Inflammatory macrophage (primary cell): ENCODE measurements around the gene GUCA1C.

Source experiments
- DNase-seq, 2 donors: peaks; one replicate each; pipeline ENCODE4 v3.0.0-alpha.2; 2020 to 2022
- total RNA-seq, 18 experiments: gene quantifications; one replicate each; lab custom pipeline; 2026; ENCODE audit warnings: mixed read lengths in 6 of 18, inconsistent platforms in 2 of 18; lab: John Stamatoyannopoulos, UW

The GUCA1C gene
- total RNA-seq: 0 to 0.06 (median 0) reads per million in 18 experiments

DNA sequence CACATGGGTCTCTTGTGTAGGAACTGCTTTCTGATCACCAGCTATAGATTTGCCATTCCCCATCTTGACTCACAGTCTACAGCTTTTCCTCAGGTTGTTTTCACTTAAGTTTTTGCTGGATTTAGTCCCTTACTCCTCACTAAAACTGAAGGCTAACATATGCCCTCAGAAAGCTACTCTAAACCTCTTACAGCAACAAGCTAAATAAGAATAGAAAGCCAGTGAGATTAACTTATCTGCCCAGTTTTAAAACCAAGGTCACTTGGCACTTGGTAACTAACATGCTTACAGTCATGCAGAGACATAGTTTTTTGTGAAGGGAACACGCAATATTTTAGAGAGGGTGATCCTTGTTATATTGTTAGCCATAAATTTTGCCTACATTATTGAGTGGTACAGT is at the start of gene GUCA1C:
Gene GUCA1C, minus strand, starts transcription at position 180 of the 400 bp plus-strand sequence. Its CDS starts 117 bp downstream, at position 63.
- no peak for DNase-seq

DNA sequence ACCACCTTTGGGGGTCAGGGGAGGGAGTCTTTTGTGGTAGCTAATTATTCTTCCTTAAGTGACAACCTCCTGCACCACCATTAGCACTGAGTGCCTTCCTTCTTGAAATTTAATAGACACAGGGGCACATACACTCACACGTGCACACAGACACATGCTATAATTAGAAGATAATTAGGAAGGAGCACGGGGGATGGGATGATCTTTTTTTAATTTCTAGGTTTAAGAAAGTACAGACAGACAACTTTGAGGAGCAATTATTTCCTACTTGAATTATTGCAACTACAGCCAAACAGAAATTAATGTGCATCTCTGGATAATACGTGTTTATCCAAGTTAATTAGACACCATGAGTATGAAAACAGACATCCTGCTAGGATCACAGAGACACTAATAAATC is 44.8 kb upstream of the GUCA1C start:
- DNase-seq: no peak

DNA sequence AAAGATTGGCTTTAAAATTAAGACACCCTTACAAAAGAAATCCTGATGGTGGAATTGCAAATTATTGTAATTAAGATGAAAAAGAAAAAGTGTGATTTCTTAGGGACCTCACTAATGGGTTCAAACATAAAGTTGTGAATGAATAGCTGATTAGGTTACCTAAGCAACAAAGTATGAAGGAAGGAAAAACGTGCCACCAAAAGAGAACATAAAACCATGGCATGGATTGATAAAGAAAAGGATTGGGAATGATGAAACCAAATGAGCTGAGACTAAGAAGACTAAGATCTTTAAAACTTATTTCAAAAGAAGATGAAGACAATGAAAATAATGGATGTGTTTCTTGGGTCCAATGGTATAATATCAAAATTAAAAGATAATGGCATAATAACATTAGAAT is 32.2 kb upstream of the GUCA1C start:
- DNase-seq: no peak

DNA sequence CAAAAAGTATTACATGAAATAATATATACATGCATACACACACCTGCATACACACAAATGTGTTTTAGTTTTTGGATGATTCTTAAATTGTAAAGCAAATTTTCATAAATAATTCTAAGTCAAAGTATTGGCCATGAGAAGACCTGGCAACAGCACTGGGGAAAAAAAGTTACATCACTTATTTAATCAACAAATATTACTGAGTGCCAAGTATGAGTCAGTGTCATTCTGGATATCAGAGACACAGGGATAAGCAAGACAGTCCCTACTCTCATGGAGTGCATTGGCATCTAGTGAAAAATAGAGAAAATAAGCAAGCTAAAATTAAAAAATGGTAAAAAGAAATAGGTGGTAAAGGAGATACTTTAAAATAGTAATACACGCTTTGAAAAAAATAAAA is 29.4 kb upstream of the GUCA1C start:
- DNase-seq: no peak

DNA sequence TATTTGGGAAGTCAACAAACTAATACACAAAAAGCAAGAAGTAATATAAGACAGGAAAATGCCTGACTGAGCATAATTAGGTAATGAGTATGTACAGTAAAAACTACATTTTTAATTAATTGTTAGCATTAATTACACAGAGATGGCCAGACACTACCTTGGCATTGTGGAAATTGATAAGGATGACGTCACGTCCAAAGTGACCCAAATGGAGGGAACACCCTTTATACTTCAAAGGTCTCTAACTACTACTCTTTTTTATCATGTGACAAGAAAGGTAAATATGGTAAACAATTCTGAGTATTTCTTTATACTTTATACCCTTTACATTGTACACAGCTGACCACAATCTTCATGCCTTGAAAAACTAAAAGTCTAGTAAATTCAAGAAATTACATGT is 22.4 kb upstream of the GUCA1C start:
- no peak for DNase-seq

- DNase-seq: no peak
Observed at GRCh38 chr3:108973019-108973418, 19.3 kb upstream of the GUCA1C start.

GRCh38 chr3:108972482-108972881 is 18.8 kb upstream of the GUCA1C start:
- DNase-seq: no peak

- no peak for DNase-seq
Observed at GRCh38 chr3:108970561-108970960, 16.9 kb upstream of the GUCA1C start.

GRCh38 chr3:108966773-108967172 is 13.1 kb upstream of the GUCA1C start:
- no peak for DNase-seq

GRCh38 chr3:108959017-108959416 is 5.3 kb upstream of the GUCA1C start:
- DNase-seq: no peak

GRCh38 chr3:108953210-108953609 is 469 bp downstream of the GUCA1C start:
- no peak for DNase-seq

DNA sequence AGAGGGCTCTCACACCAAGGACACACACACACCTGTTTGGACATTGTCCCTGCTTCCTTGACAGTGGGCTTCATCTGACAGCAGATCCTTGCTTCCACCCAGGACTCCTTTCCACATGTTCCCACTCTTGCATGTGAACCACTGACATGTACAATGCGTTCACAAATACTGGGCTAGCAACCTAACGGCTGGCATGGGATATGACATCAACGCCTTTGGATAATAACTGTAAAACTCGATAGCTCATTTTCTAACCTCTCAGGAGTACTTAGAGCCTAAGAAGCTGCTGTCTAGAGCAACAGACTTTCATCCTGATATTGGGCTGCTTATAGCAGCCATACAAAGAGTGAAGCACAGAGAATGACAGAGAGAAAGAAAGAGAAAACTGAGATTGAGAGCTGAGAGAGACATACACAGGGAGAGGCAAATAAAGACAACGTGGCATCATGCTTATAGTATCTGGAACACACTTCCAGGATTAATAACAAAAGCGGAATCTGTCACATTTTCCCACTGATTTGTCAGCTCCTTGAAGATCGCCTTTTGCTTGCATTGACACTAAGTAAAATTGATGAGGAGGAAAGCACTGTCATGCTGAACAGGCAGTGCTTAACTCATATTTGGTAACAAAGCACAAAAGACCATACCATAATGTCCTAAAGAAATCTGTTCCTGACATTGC is 1.7 kb downstream of the GUCA1C start:
- DNase-seq: no peak

DNA sequence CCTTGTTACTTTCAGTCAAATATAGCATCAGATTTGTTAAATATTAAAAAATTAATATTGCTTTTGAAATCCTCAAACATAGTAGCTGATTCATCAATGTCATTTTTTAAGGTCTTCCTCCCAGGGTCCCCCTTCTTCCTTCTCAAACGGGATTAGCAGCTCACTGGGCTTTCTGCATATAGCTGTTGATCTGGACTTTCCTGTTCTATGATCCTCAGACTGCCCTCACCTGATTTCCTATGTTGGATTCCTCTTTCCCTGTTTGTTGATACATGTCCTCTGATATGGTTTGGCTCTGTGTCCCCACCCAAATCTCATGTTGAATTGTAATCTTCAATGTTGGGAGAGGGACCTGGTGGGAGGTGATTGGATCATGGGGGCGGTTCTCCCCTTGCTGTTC is 5.8 kb downstream of the GUCA1C start:
- DNase-seq: no peak

DNA sequence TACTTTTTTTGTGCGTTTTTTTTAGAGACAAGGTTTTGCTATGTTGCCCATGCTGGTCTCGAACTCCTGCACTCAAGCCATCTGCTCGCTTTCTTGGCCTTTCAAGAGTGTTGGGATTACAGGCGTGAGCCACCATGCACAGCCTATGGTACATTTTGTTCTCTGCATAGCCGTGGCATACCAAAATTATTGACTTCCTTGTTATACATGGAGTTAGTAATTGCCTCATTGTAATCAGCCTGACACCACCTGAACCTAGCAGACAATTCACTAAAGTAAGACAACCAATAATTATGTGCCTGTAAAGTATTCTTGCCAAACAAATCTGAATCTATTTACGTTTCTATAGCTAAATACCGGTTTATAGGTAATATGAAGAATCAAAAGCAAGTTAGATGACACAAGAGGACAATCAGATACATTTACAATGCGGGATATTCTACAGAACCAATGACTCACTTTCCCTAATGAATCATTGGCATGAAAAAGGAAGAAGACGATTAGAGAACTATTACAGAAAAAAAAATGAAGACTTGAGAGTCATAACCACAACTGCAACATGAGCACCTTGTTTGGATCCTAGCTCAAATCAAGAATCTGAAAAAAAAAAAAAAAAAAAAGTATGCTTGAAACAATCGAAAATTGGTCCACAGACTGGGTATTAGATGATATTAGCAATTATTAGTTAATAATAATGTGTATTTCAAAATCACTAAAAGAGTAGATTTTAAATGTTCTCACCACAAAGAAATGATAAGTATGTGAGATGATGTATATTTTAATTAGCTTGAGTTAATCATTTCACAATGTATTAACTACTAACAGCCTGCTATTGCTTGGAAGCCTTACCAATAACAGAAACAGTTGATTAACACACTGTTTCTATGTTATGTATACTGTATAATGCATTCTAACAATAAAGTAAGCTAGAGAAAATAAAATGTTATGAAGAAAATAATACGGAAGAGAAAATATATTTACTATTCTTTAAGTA is 7.1 kb downstream of the GUCA1C start:
- no peak for DNase-seq

GRCh38 chr3:108940568-108941263 is 13.0 kb downstream of the GUCA1C start:
- no peak for DNase-seq

- DNase-seq: no peak
Observed at GRCh38 chr3:108940166-108940565, 13.5 kb downstream of the GUCA1C start.

DNA sequence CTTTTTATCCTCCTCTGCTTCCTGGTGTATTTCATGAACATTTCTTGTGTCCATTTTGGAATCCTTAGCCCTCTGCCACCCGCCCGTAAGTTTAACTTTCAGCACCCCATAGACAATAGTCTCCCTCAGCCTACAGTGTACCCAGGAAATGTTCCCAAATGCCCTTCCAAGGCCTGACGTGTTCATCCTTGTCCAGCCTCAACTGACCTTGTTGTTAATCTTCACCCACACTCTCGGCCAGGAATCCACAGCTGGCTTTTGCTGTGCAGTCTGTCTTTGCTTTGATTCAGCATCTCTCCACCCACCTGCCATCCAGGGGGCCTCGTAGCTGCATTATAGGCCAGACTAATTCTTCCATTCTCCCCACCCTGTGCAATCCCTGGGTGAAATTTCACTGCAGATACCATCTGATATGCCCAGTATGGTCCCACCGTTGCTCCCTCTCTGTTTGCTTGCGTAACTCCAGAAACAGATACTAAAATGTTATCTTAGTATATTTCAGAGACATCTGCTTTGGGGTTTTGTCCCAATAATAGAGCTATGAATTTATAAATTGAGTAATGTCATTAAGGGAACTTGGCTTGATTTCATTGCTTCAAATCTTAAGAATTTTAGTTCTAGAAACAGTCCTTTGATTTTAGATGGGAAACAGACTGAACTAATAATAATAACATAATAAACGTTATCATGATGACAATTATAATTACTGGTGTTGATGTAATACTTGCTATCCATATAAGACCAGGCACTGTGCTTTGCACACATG is 16.6 kb downstream of the GUCA1C start:
- DNase-seq: no peak

DNA sequence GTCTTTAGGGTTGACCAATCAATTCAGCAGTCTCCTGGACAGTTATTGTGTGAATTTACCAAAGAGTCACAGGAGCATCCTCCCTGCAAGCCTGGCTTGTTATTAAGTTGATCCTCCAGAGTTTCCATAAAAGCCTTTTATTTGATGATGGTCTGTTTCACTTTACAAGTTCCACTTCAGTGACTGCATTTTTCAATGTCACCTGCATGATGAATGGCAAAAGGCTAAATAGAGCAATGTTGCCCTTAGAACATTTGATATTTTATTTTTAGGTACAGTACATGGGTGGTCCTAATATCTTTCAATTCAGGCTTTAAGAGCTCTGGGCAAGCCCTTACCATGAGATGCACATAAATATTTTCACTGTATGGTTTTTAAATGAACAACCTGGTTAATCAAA is 22.6 kb downstream of the GUCA1C start:
- DNase-seq: no peak

DNA sequence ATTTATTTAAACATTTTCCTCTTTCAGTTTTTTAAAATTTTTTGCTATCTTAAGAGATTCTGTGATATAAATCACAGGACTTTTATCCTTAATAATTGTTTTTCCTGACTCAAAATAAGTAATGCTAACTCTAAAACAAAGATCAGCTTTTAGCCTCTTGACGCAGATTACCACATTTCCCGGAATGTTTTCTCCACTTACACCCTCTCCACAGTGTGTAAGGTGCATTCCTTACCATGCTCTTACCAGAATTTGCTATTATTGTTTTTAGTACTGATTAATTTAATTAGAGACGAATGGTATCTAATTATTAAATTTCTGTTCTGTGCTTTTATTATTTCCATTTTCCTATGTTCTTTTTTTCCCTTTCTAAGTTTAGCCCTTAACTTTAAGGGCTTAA is 34.8 kb downstream of the GUCA1C start:
- no peak for DNase-seq

DNA sequence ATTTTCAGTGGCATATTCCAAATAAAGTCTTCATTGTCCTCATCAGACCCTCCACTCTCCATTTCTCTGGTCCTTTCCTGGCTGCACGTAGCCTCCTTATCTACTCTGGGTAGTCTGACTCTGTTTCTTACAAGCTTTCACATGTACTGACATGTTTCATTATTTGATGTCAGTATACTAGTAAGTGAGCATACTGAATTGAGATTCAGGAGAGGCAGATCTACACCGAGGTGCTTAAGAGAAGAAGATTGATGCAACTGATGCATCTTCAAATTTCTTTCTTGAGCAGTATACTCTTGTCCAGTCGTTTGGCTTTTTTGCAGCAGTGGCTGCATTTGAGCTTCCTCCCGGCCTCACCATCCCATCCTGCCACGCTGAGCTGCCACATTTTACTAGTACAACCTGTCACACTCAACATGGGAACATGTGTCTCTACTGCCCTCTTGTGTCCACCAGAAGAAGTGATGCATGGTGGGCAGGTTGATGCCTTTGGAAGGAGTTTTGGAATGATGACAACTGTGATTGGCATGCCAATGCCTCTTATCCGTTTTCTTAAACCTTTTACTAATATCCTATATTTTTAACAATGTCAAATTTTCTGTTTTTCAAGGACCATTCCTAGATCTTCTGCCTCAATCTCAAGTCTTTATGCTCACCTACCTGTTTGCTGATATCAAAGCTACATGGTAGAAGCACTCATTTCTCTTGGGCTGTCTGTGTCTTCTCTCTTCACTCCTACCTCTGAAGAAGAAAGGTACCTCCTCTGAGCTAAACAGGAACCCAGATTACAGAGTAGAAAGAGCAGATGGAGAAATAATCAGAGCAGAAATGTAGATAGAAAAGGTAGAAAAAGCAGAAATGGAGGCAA is 38.7 kb downstream of the GUCA1C start:
- DNase-seq: peak; percentile 32 to 46

GRCh38 chr3:108909799-108910198 is 43.9 kb downstream of the GUCA1C start:
- DNase-seq: no peak
